Muscle of leg (tissue), 11 donors: ENCODE results near the gene CHCHD3. TPM values are rescaled to one million over a fixed set of nuclear protein-coding genes. Genes with fewer than 3 reads are reported as not detected.

Experiments used
- DNase-seq: peaks from one replicate; pipeline ENCODE4 v3.0.0; 2013
- H3K27ac ChIP-seq: one replicate; pipeline ENCODE4 v1.5.1; 2013; ENCODE audit warnings: mild to moderate bottlenecking, low read length, control low read depth
- H3K27me3 ChIP-seq: one replicate; pipeline ENCODE4 v1.6.1; 2013; ENCODE audit warnings: low read length; ENCODE audit not compliant: control insufficient read depth, insufficient read depth
- H3K36me3 ChIP-seq: one replicate; pipeline ENCODE4 v1.6.1; 2013; ENCODE audit warnings: low read length; ENCODE audit not compliant: control insufficient read depth, insufficient read depth
- H3K4me1 ChIP-seq: one replicate; pipeline ENCODE4 v1.6.1; 2013; ENCODE audit warnings: low read length; ENCODE audit not compliant: control insufficient read depth, insufficient read depth
- H3K4me3 ChIP-seq: one replicate; pipeline ENCODE4 v1.5.1; 2013; ENCODE audit warnings: low read length, control low read depth
- H3K9me3 ChIP-seq: replicated peaks from 2 replicates; pipeline ENCODE4 v1.6.1; 2013; ENCODE audit warnings: low read depth, low read length; ENCODE audit not compliant: control insufficient read depth
- WGBS: methylation state at CpG from one replicate; pipeline ENCODE4 v1.1.5; 2013; ENCODE audit warnings: missing lambda C conversion rate; ENCODE audit not compliant: insufficient coverage; 5-methylcytosine and 5-hydroxymethylcytosine counted together
- polyA plus RNA-seq, 8 donors: library from polyadenylated mRNA; unstranded; fragments of 120-200 nt; gene quantifications; one replicate each; pipeline versions ENCODE4 v1.2.1 to v1.2.3, GENCODE V29; 2013; ENCODE audit warnings: inconsistent platforms in 1 of 8, low replicate concordance in 1 of 8; ENCODE audit not compliant: insufficient read length in 8 of 8, insufficient read depth in 1 of 8
- total RNA-seq: library from RNA; stranded (reverse); fragments of 120-200 nt; gene quantifications from one replicate; pipeline ENCODE4 v1.2.4, GENCODE V29; 2013

The CHCHD3 gene
- total and polyA plus RNA-seq, 9 donors = 57.4 to 75.0 (median 66.6) TPM

GRCh38 chr7:132877573-132877972 is 204.3 kb downstream of the CHCHD3 start:
- Histone ChIP-seq H3K4me1 (no peaks in the 10 kb centered on the region), H3K27ac (no peak overlapping the region)
- 71% methylated on average over 1 of the region's 2 CpGs for WGBS

GRCh38 chr7:132876576-132876975 is 205.3 kb downstream of the CHCHD3 start:
- no peak for DNase-seq
- no peaks in the 10 kb centered on the region for H3K9me3 ChIP-seq
- no peaks in the 10 kb centered on the region for H3K36me3 ChIP-seq
- no peak overlapping the region for H3K27ac ChIP-seq
- no peak overlapping the region for H3K4me3 ChIP-seq
- no CpG with 5 or more reads among the region's 1 CpG for WGBS
- H3K27me3 ChIP-seq = no peaks in the 10 kb centered on the region
- H3K4me1 ChIP-seq = no peaks in the 10 kb centered on the region

More at GRCh38 chr7:132877573-132877972, 204.3 kb downstream of the CHCHD3 start:
- H3K4me3 ChIP-seq = no peak overlapping the region
- no peaks in the 10 kb centered on the region for H3K27me3 ChIP-seq
- DNase-seq = no peak
- no peaks in the 10 kb centered on the region for H3K9me3 ChIP-seq
- H3K36me3 ChIP-seq = no peaks in the 10 kb centered on the region

GRCh38 chr7:132872034-132872433 is 209.9 kb downstream of the CHCHD3 start:
- Histone ChIP-seq H3K9me3 (no peaks in the 10 kb centered on the region), H3K4me3 (no peak overlapping the region), H3K27ac (no peak overlapping the region), H3K27me3 (no peaks in the 10 kb centered on the region), H3K4me1 (no peaks in the 10 kb centered on the region), H3K36me3 (no peaks in the 10 kb centered on the region)
- 98% methylated on average over 4 of the region's 5 CpGs for WGBS
- no peak for DNase-seq

- no peak overlapping the region for H3K27ac ChIP-seq
- H3K4me3 ChIP-seq = no peak overlapping the region
- no peak for DNase-seq
- H3K36me3 ChIP-seq = no peaks in the 10 kb centered on the region
- H3K4me1 ChIP-seq = no peaks in the 10 kb centered on the region
- no peaks in the 10 kb centered on the region for H3K27me3 ChIP-seq
- WGBS = no CpG with 5 or more reads among the region's 6 CpGs
- no peaks in the 10 kb centered on the region for H3K9me3 ChIP-seq
Measured at GRCh38 chr7:132871419-132871818, 210.5 kb downstream of the CHCHD3 start.

- Histone ChIP-seq H3K4me3 (no peak overlapping the region), H3K27me3 (no peaks in the 10 kb centered on the region), H3K4me1 (peaks cover 8% of the 10 kb centered on the region), H3K27ac (no peak overlapping the region), H3K9me3 (no peaks in the 10 kb centered on the region), H3K36me3 (no peaks in the 10 kb centered on the region)
- WGBS = 100% methylated on average over 2 of the region's 5 CpGs
- DNase-seq = no peak
Measured at GRCh38 chr7:132869166-132869861, 212.6 kb downstream of the CHCHD3 start.

GRCh38 chr7:132866551-132866950 is 215.3 kb downstream of the CHCHD3 start:
- H3K27me3 ChIP-seq = no peaks in the 10 kb centered on the region
- no peak overlapping the region for H3K4me3 ChIP-seq
- no peak for DNase-seq
- H3K9me3 ChIP-seq = peaks cover 11% of the 10 kb centered on the region
- no peak overlapping the region for H3K27ac ChIP-seq
- peaks cover 8% of the 10 kb centered on the region for H3K4me1 ChIP-seq
- 100% methylated on average over 1 of the region's 1 CpG for whole genome bisulfite sequencing
- H3K36me3 ChIP-seq = no peaks in the 10 kb centered on the region

GRCh38 chr7:132866144-132866531 is 215.8 kb downstream of the CHCHD3 start:
- peak overlapping the region; percentile 61 for H3K27ac ChIP-seq
- H3K4me1 ChIP-seq = peaks cover 8% of the 10 kb centered on the region
- H3K27me3 ChIP-seq = no peaks in the 10 kb centered on the region
- WGBS = no CpG with 5 or more reads among the region's 2 CpGs
- H3K4me3 ChIP-seq = no peak overlapping the region
- peaks cover 11% of the 10 kb centered on the region for H3K9me3 ChIP-seq
- H3K36me3 ChIP-seq = no peaks in the 10 kb centered on the region
- DNase-seq = no peak

GRCh38 chr7:132865366-132866143 is 216.3 kb downstream of the CHCHD3 start:
- Histone ChIP-seq H3K27ac (peak overlapping the region; percentile 61), H3K36me3 (no peaks in the 10 kb centered on the region), H3K4me3 (no peak overlapping the region), H3K27me3 (no peaks in the 10 kb centered on the region), H3K4me1 (peaks cover 8% of the 10 kb centered on the region), H3K9me3 (peaks cover 11% of the 10 kb centered on the region)
- peak; percentile 38 for DNase-seq
- 20% methylated on average over 1 of the region's 11 CpGs for WGBS

GRCh38 chr7:132861940-132862554 is 219.8 kb downstream of the CHCHD3 start:
- Histone ChIP-seq H3K27me3 (no peaks in the 10 kb centered on the region), H3K4me3 (no peak overlapping the region), H3K27ac (no peak overlapping the region), H3K36me3 (no peaks in the 10 kb centered on the region), H3K4me1 (peaks cover 10% of the 10 kb centered on the region), H3K9me3 (peaks cover 11% of the 10 kb centered on the region)
- no CpG with 5 or more reads among the region's 4 CpGs for WGBS
- DNase-seq = no peak

GRCh38 chr7:132861424-132861823 is 220.5 kb downstream of the CHCHD3 start:
- Histone ChIP-seq H3K9me3 (peaks cover 11% of the 10 kb centered on the region), H3K27me3 (no peaks in the 10 kb centered on the region), H3K27ac (no peak overlapping the region), H3K36me3 (no peaks in the 10 kb centered on the region), H3K4me3 (no peak overlapping the region), H3K4me1 (peaks cover 10% of the 10 kb centered on the region)
- DNase-seq = no peak
- no CpG with 5 or more reads among the region's 3 CpGs for WGBS
